ENCODE results near the gene HTR1D.

Gene HTR1D

GRCh38 chr1:23178414-23178813 is 38.9 kb downstream of the HTR1D start:
- Histone ChIP-seq H3K27me3 (ENCODE audit: insufficient read depth, low read length) (peaks cover 41% of the 10 kb centered on the region), H3K9me3 (ENCODE audit: insufficient read depth, low read depth, low read length) (no peaks in the 10 kb centered on the region), H3K4me1 (ENCODE audit: insufficient read depth, low read length) (no peaks in the 10 kb centered on the region), H3K9ac (ENCODE audit: low read depth, low read length) (no peak overlapping the region), H3K27ac (ENCODE audit: low read length) (no peak overlapping the region), H3K36me3 (ENCODE audit: insufficient read depth, low read depth, low read length) (no peaks in the 10 kb centered on the region), H3K4me3 (ENCODE audit: low read length) (peak overlapping the region; percentile 67)

GRCh38 chr1:23177438-23178380 is 39.6 kb downstream of the HTR1D start:
- Histone ChIP-seq H3K9ac (ENCODE audit: low read depth, low read length) (peak overlapping the region; percentile 19; the same call in 1 of the 2 replicates), H3K27ac (ENCODE audit: low read length) (no peak overlapping the region)

GRCh38 chr1:23177031-23177430 is 40.3 kb downstream of the HTR1D start:
- Histone ChIP-seq H3K9ac (ENCODE audit: low read depth, low read length) (no peak overlapping the region), H3K4me3 (ENCODE audit: low read length) (peak overlapping the region; percentile 67; the same call in 1 of the 2 replicates), H3K4me1 (ENCODE audit: insufficient read depth, low read length) (no peaks in the 10 kb centered on the region), H3K27ac (ENCODE audit: low read length) (no peak overlapping the region), H3K27me3 (ENCODE audit: insufficient read depth, low read length) (peaks cover 41% of the 10 kb centered on the region), H3K36me3 (ENCODE audit: insufficient read depth, low read depth, low read length) (no peaks in the 10 kb centered on the region), H3K9me3 (ENCODE audit: insufficient read depth, low read depth, low read length) (no peaks in the 10 kb centered on the region)

More at GRCh38 chr1:23177438-23178380, 39.6 kb downstream of the HTR1D start:
- H3K36me3 ChIP-seq (ENCODE audit: insufficient read depth, low read depth, low read length) = no peaks in the 10 kb centered on the region
- peaks cover 41% of the 10 kb centered on the region for H3K27me3 ChIP-seq (ENCODE audit: insufficient read depth, low read length)
- peak overlapping the region; percentile 67 for H3K4me3 ChIP-seq (ENCODE audit: low read length)
- H3K4me1 ChIP-seq (ENCODE audit: insufficient read depth, low read length) = no peaks in the 10 kb centered on the region
- H3K9me3 ChIP-seq (ENCODE audit: insufficient read depth, low read depth, low read length) = no peaks in the 10 kb centered on the region

GRCh38 chr1:23174426-23175110 is 42.7 kb downstream of the HTR1D start:
- Histone ChIP-seq H3K9me3 (ENCODE audit: insufficient read depth, low read depth, low read length) (no peaks in the 10 kb centered on the region), H3K4me1 (ENCODE audit: insufficient read depth, low read length) (no peaks in the 10 kb centered on the region), H3K27ac (ENCODE audit: low read length) (no peak overlapping the region), H3K36me3 (ENCODE audit: insufficient read depth, low read depth, low read length) (no peaks in the 10 kb centered on the region), H3K4me3 (ENCODE audit: low read length) (no peak overlapping the region), H3K9ac (ENCODE audit: low read depth, low read length) (no peak overlapping the region), H3K27me3 (ENCODE audit: insufficient read depth, low read length) (peaks cover 40% of the 10 kb centered on the region)

GRCh38 chr1:23171181-23171755 is 46.0 kb downstream of the HTR1D start:
- Histone ChIP-seq H3K4me1 (ENCODE audit: insufficient read depth, low read length) (peaks cover 4% of the 10 kb centered on the region; the same call in 1 of the 2 replicates), H3K4me3 (ENCODE audit: low read length) (no peak overlapping the region), H3K9ac (ENCODE audit: low read depth, low read length) (no peak overlapping the region), H3K36me3 (ENCODE audit: insufficient read depth, low read depth, low read length) (no peaks in the 10 kb centered on the region), H3K27ac (ENCODE audit: low read length) (no peak overlapping the region), H3K27me3 (ENCODE audit: insufficient read depth, low read length) (peaks cover 7% of the 10 kb centered on the region), H3K9me3 (ENCODE audit: insufficient read depth, low read depth, low read length) (no peaks in the 10 kb centered on the region)

GRCh38 chr1:23169727-23170335 is 47.5 kb downstream of the HTR1D start:
- no peak overlapping the region for H3K9ac ChIP-seq (ENCODE audit: low read depth, low read length)
- no peak overlapping the region for H3K4me3 ChIP-seq (ENCODE audit: low read length)
- H3K27ac ChIP-seq (ENCODE audit: low read length) = no peak overlapping the region
- no peaks in the 10 kb centered on the region for H3K36me3 ChIP-seq (ENCODE audit: insufficient read depth, low read depth, low read length)
- peaks cover 4% of the 10 kb centered on the region; the same call in 1 of the 2 replicates for H3K4me1 ChIP-seq (ENCODE audit: insufficient read depth, low read length)
- H3K9me3 ChIP-seq (ENCODE audit: insufficient read depth, low read depth, low read length) = no peaks in the 10 kb centered on the region
- peaks cover 2% of the 10 kb centered on the region; the same call in 1 of the 2 replicates for H3K27me3 ChIP-seq (ENCODE audit: insufficient read depth, low read length)

- Histone ChIP-seq H3K27me3 (ENCODE audit: insufficient read depth, low read length) (no peaks in the 10 kb centered on the region), H3K27ac (ENCODE audit: low read length) (no peak overlapping the region), H3K36me3 (ENCODE audit: insufficient read depth, low read depth, low read length) (no peaks in the 10 kb centered on the region), H3K9me3 (ENCODE audit: insufficient read depth, low read depth, low read length) (no peaks in the 10 kb centered on the region), H3K4me3 (ENCODE audit: low read length) (peak overlapping the region; percentile 90; the same call in 1 of the 2 replicates), H3K4me1 (ENCODE audit: insufficient read depth, low read length) (peaks cover 4% of the 10 kb centered on the region; the same call in 1 of the 2 replicates), H3K9ac (ENCODE audit: low read depth, low read length) (peak overlapping the region; percentile 41; the same call in 1 of the 2 replicates)
These were observed 48.1 kb downstream of the HTR1D start for GRCh38 chr1:23169195-23169575.

- no peaks in the 10 kb centered on the region for H3K9me3 ChIP-seq (ENCODE audit: insufficient read depth, low read depth, low read length)
- peak within 1 kb of the TSS; percentile 93 for H3K4me3 ChIP-seq (ENCODE audit: low read length)
- H3K36me3 ChIP-seq (ENCODE audit: insufficient read depth, low read depth, low read length) = no peaks in the 10 kb centered on the region
- H3K27ac ChIP-seq (ENCODE audit: low read length) = peak within 1 kb of the TSS; percentile 53
- peak within 1 kb of the TSS; percentile 93 for H3K9ac ChIP-seq (ENCODE audit: low read depth, low read length)
- peaks cover 6% of the 10 kb centered on the region; the same call in 1 of the 2 replicates for H3K4me1 ChIP-seq (ENCODE audit: insufficient read depth, low read length)
- no peaks in the 10 kb centered on the region for H3K27me3 ChIP-seq (ENCODE audit: insufficient read depth, low read length)
These were observed 48.7 kb downstream of the HTR1D start, which contains the start of gene LUZP1 for GRCh38 chr1:23168445-23169194. TSS of gene LUZP1 (minus strand) at chr1:23168856.

GRCh38 chr1:23168079-23168444 is 49.2 kb downstream of the HTR1D start:
- Histone ChIP-seq H3K4me1 (ENCODE audit: insufficient read depth, low read length) (peaks cover 7% of the 10 kb centered on the region; the same call in 1 of the 2 replicates), H3K9me3 (ENCODE audit: insufficient read depth, low read depth, low read length) (no peaks in the 10 kb centered on the region), H3K27ac (ENCODE audit: low read length) (peak overlapping the region; percentile 53), H3K36me3 (ENCODE audit: insufficient read depth, low read depth, low read length) (no peaks in the 10 kb centered on the region), H3K9ac (ENCODE audit: low read depth, low read length) (peak overlapping the region; percentile 93; the same call in 1 of the 2 replicates), H3K27me3 (ENCODE audit: insufficient read depth, low read length) (no peaks in the 10 kb centered on the region), H3K4me3 (ENCODE audit: low read length) (peak overlapping the region; percentile 93)

GRCh38 chr1:23167353-23168078 is 49.8 kb downstream of the HTR1D start:
- peaks cover 7% of the 10 kb centered on the region; the same call in 1 of the 2 replicates for H3K4me1 ChIP-seq (ENCODE audit: insufficient read depth, low read length)
- no peak overlapping the region for H3K27ac ChIP-seq (ENCODE audit: low read length)
- H3K4me3 ChIP-seq (ENCODE audit: low read length) = peak overlapping the region; percentile 93
- no peaks in the 10 kb centered on the region for H3K36me3 ChIP-seq (ENCODE audit: insufficient read depth, low read depth, low read length)
- peak overlapping the region; percentile 91 for H3K9ac ChIP-seq (ENCODE audit: low read depth, low read length)
- H3K27me3 ChIP-seq (ENCODE audit: insufficient read depth, low read length) = no peaks in the 10 kb centered on the region
- H3K9me3 ChIP-seq (ENCODE audit: insufficient read depth, low read depth, low read length) = no peaks in the 10 kb centered on the region

All from iPS-20b (cell line).